Measurements from ENCODE around the gene COL8A2. TPM values are rescaled to one million over a fixed set of nuclear protein-coding genes. Genes with fewer than 3 reads are reported as not detected.
A peak's percentile ranks its signal among the peaks of the same experiment; 100 is the strongest.

The COL8A2 gene
- total and polyA plus RNA-seq, 2 experiments from 2014 or later, result 3.2 to 30.5 TPM

DNA sequence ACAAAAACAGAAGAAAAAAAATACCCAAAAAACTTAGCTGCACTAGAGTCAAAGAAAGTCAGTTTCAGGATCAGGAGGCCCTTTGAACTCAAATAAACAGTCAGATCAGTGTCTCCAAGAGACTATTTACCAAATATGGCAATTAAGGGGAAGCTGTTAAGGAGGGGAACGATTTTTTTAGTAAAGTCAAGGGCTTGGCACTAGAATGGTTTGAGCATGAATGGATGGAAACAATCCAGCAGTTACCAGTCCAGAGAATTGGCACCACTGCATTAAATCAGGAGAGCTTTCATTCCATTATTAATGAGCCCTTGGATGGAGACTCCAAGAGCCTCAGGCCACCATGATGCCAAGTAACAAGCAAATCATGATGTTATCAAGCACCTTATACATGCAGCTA is 17.1 kb upstream of the COL8A2 start:
- no peaks in the 10 kb centered on the region for H3K9me3 ChIP-seq (ENCODE audit: low read depth)
- peaks cover 49% of the 10 kb centered on the region for H3F3A ChIP-seq (ENCODE audit: insufficient read depth)
- peaks cover 100% of the 10 kb centered on the region for H3K79me2 ChIP-seq (ENCODE audit: insufficient read depth)
- no peak overlapping the region for H3K4me3 ChIP-seq
- H3K9me2 ChIP-seq (ENCODE audit: insufficient read depth), result no peaks in the 10 kb centered on the region
- no peaks in the 10 kb centered on the region for H4K20me1 ChIP-seq (ENCODE audit: insufficient read depth)
- TF ChIP-seq EZH2 (IDR thresholded peaks at IDR 0.05; ENCODE audit: insufficient read depth, poor library complexity, severe bottlenecking) (no peak), EZH2phosphoT487 (IDR thresholded peaks at IDR 0.05; ENCODE audit: insufficient read depth, low read depth) (no peak)
- H3K9ac ChIP-seq, result no peak overlapping the region
- 0 out of 2 replicates have a peak overlapping the region, but pooled peaks have one; percentile 2 for H3K27ac ChIP-seq
- no peak overlapping the region for H3K4me2 ChIP-seq (ENCODE audit: unreplicated experiment)
- peak; percentile 35 for DNase-seq
- in situ Hi-C loops (cut with MboI), result no loop called here
- no peak overlapping the region for H2AFZ ChIP-seq
- peaks cover 16% of the 10 kb centered on the region for H3K36me3 ChIP-seq (ENCODE audit: low read depth)
- H3K4me1 ChIP-seq (ENCODE audit: insufficient read depth), result peaks cover 29% of the 10 kb centered on the region
- 16 to 24% methylated on average over 1 of the region's 1 CpG for WGBS, 2 experiments (ENCODE audit: low coverage in 1 of 2, low lambda C conversion rate in 2 of 2, missing lambda C conversion rate in 2 of 2)
- H3K27me3 ChIP-seq (replicated peaks; ENCODE audit: insufficient read depth), result no peaks in the 10 kb centered on the region

DNA sequence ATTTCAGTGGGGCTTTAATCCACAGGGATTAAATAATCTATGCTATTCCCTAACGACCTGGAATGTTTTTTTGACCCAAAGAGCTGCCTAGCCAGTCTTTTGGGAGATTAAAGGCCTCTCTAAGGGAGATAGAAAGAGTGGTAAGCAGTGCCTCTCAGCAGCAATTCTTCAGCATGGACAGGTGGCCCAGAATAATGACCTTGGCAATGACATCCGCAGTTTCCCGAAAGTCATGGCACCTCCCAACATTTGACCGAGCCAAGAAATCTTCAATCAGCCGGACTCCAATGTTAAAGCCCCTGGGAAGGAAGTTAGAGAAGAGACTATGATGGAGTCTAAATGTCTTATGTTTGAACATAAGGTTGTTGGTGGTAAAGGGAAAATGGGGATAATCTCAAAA is 14.5 kb upstream of the COL8A2 start:
- Histone ChIP-seq H3K9me3 (ENCODE audit: low read depth) (no peaks in the 10 kb centered on the region), H3F3A (ENCODE audit: insufficient read depth) (peaks cover 74% of the 10 kb centered on the region), H3K4me1 (ENCODE audit: insufficient read depth) (peaks cover 54% of the 10 kb centered on the region), H4K20me1 (ENCODE audit: insufficient read depth) (no peaks in the 10 kb centered on the region), H3K36me3 (ENCODE audit: low read depth) (peaks cover 16% of the 10 kb centered on the region), H3K9ac (no peak overlapping the region), H3K27ac (peak overlapping the region; percentile 74), H3K9me2 (ENCODE audit: insufficient read depth) (no peaks in the 10 kb centered on the region), H3K79me2 (ENCODE audit: insufficient read depth) (peaks cover 77% of the 10 kb centered on the region), H2AFZ (no peak overlapping the region), H3K4me2 (ENCODE audit: unreplicated experiment) (no peak overlapping the region), H3K4me3 (no peak overlapping the region), H3K27me3 (replicated peaks; ENCODE audit: insufficient read depth) (no peaks in the 10 kb centered on the region)
- in situ Hi-C loops (cut with MboI), result no loop called here
- no peak for TF ChIP-seq EZH2 (IDR thresholded peaks at IDR 0.05; ENCODE audit: insufficient read depth, poor library complexity, severe bottlenecking)
- TF ChIP-seq EZH2phosphoT487 (IDR thresholded peaks at IDR 0.05; ENCODE audit: insufficient read depth, low read depth), result no peak
- WGBS, 2 experiments (ENCODE audit: low coverage in 1 of 2, low lambda C conversion rate in 2 of 2, missing lambda C conversion rate in 2 of 2), result 78 to 83% methylated on average over 5 of the region's 5 CpGs
- no peak for DNase-seq

DNA sequence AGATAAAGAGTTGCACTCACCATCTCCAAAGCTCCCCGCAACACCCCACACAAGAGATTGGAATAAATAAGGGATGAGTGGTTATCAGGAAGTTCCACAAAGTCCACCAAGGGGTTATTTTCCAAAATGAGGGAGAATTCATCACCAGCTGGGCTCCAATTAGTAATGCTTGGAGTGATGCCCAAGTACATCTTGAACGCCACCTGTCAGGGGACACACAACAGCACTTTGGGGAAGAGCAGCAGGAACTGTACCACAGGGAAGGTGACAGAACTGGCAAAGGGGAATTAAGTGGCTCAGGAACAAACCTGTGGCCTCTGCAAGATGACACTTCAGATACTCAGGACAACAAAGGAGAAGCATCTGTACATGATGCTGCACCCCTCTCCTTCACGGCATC is 12.8 kb upstream of the COL8A2 start:
- no peak overlapping the region for H3K9ac ChIP-seq
- H3K36me3 ChIP-seq (ENCODE audit: low read depth), result peaks cover 16% of the 10 kb centered on the region
- in situ Hi-C loops (cut with MboI), result no loop called here
- H3K4me2 ChIP-seq (ENCODE audit: unreplicated experiment), result no peak overlapping the region
- H2AFZ ChIP-seq, result no peak overlapping the region
- peaks cover 60% of the 10 kb centered on the region for H3K79me2 ChIP-seq (ENCODE audit: insufficient read depth)
- TF ChIP-seq EZH2phosphoT487 (IDR thresholded peaks at IDR 0.05; ENCODE audit: insufficient read depth, low read depth), result no peak
- no peak for TF ChIP-seq EZH2 (IDR thresholded peaks at IDR 0.05; ENCODE audit: insufficient read depth, poor library complexity, severe bottlenecking)
- H3K27me3 ChIP-seq (replicated peaks; ENCODE audit: insufficient read depth), result no peaks in the 10 kb centered on the region
- peaks cover 78% of the 10 kb centered on the region for H3F3A ChIP-seq (ENCODE audit: insufficient read depth)
- no peaks in the 10 kb centered on the region for H4K20me1 ChIP-seq (ENCODE audit: insufficient read depth)
- H3K4me3 ChIP-seq, result no peak overlapping the region
- H3K9me2 ChIP-seq (ENCODE audit: insufficient read depth), result no peaks in the 10 kb centered on the region
- peaks cover 69% of the 10 kb centered on the region for H3K4me1 ChIP-seq (ENCODE audit: insufficient read depth)
- WGBS, 2 experiments (ENCODE audit: low coverage in 1 of 2, low lambda C conversion rate in 2 of 2, missing lambda C conversion rate in 2 of 2), result 88 to 95% methylated on average over 3 of the region's 3 CpGs
- no peaks in the 10 kb centered on the region for H3K9me3 ChIP-seq (ENCODE audit: low read depth)
- H3K27ac ChIP-seq, result no peak overlapping the region
- no peak for DNase-seq

DNA sequence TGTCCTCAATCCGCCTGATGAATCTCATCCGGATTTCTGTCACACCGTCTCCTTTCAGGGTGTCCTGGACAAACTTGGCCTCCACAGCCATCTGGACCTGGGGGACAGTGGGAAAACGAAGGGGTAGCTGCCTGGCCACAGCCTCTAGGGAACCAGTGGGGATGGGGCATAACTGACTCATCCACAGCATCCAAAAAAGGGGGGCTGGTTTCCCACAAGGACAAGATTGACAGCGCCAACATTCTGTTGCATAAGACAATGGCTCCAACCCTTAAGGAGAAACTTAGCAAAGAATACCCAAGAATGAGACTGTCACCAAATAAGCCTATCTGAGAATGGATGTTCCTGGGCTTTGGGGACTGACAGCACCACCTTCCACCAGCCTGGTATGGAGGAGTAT is 12.2 kb upstream of the COL8A2 start:
- peak overlapping the region; percentile 44 for H3K4me2 ChIP-seq (ENCODE audit: unreplicated experiment)
- no peak overlapping the region for H2AFZ ChIP-seq
- H3K4me1 ChIP-seq (ENCODE audit: insufficient read depth), result peaks cover 66% of the 10 kb centered on the region
- DNase-seq, result no peak
- H3K36me3 ChIP-seq (ENCODE audit: low read depth), result peaks cover 16% of the 10 kb centered on the region
- peaks cover 54% of the 10 kb centered on the region for H3K79me2 ChIP-seq (ENCODE audit: insufficient read depth)
- H3K9me2 ChIP-seq (ENCODE audit: insufficient read depth), result no peaks in the 10 kb centered on the region
- H3K27ac ChIP-seq, result peak overlapping the region; percentile 86
- TF ChIP-seq EZH2phosphoT487 (IDR thresholded peaks at IDR 0.05; ENCODE audit: insufficient read depth, low read depth), result no peak
- TF ChIP-seq EZH2 (IDR thresholded peaks at IDR 0.05; ENCODE audit: insufficient read depth, poor library complexity, severe bottlenecking), result no peak
- no peaks in the 10 kb centered on the region for H4K20me1 ChIP-seq (ENCODE audit: insufficient read depth)
- in situ Hi-C loops (cut with MboI), result no loop called here
- peaks cover 75% of the 10 kb centered on the region for H3F3A ChIP-seq (ENCODE audit: insufficient read depth)
- H3K4me3 ChIP-seq, result no peak overlapping the region
- H3K9me3 ChIP-seq (ENCODE audit: low read depth), result no peaks in the 10 kb centered on the region
- WGBS, 2 experiments (ENCODE audit: low coverage in 1 of 2, low lambda C conversion rate in 2 of 2, missing lambda C conversion rate in 2 of 2), result 76 to 78% methylated on average over 5 of the region's 5 CpGs
- H3K27me3 ChIP-seq (replicated peaks; ENCODE audit: insufficient read depth), result no peaks in the 10 kb centered on the region
- H3K9ac ChIP-seq, result peak overlapping the region; percentile 50

DNA sequence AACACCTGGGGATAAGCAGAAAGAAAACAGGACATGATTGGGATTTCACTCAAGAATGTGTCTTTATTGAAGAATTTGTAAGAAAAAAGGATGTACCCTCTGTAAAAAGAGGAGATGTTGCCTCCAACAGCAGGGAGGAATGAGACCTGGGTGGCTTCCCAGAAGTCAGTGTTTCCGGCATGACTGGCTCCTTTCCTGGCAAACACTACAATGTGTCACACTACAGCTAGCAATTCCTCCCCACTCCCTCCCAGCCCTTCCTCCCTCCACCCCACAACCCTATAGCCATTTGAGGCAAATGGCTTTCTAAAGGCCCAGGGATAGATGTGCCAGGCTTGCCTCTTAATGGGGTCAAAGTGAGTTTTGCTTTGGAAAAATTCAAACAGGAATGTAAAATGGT is 11.5 kb upstream of the COL8A2 start:
- TF ChIP-seq EZH2 (IDR thresholded peaks at IDR 0.05; ENCODE audit: insufficient read depth, poor library complexity, severe bottlenecking), result no peak
- no peak for TF ChIP-seq EZH2phosphoT487 (IDR thresholded peaks at IDR 0.05; ENCODE audit: insufficient read depth, low read depth)
- peak overlapping the region; percentile 86 for H3K27ac ChIP-seq
- H3K9me3 ChIP-seq (ENCODE audit: low read depth), result no peaks in the 10 kb centered on the region
- peaks cover 16% of the 10 kb centered on the region for H3K36me3 ChIP-seq (ENCODE audit: low read depth)
- in situ Hi-C loops (cut with MboI), result no loop called here
- peak; percentile 95 for DNase-seq
- no peaks in the 10 kb centered on the region for H4K20me1 ChIP-seq (ENCODE audit: insufficient read depth)
- no peak overlapping the region for H2AFZ ChIP-seq
- H3K4me3 ChIP-seq, result 0 out of 2 replicates have a peak overlapping the region, but pooled peaks have one; percentile 31
- H3K9ac ChIP-seq, result peak overlapping the region; percentile 53
- H3K9me2 ChIP-seq (ENCODE audit: insufficient read depth), result no peaks in the 10 kb centered on the region
- H3K4me1 ChIP-seq (ENCODE audit: insufficient read depth), result peaks cover 64% of the 10 kb centered on the region
- H3K27me3 ChIP-seq (replicated peaks; ENCODE audit: insufficient read depth), result no peaks in the 10 kb centered on the region
- peak overlapping the region; percentile 44 for H3K4me2 ChIP-seq (ENCODE audit: unreplicated experiment)
- 0% methylated on average over 1 of the region's 1 CpG for WGBS, 2 experiments (ENCODE audit: low coverage in 1 of 2, low lambda C conversion rate in 2 of 2, missing lambda C conversion rate in 2 of 2)
- peaks cover 70% of the 10 kb centered on the region for H3F3A ChIP-seq (ENCODE audit: insufficient read depth)
- peaks cover 47% of the 10 kb centered on the region for H3K79me2 ChIP-seq (ENCODE audit: insufficient read depth)
